H9 (cell line): ENCODE results near the gene ASTL. TPM values are rescaled to one million over a fixed set of nuclear protein-coding genes. Genes with fewer than 3 reads are reported as not detected.

Experiments
- DNase-seq: peaks from one replicate; pipeline ENCODE4 v3.0.0-alpha.2; 2017
- H2AFZ ChIP-seq: one replicate; pipeline ENCODE4 v1.6.1; 2013; ENCODE audit warnings: mild to moderate bottlenecking, low read length, control low read depth, moderate library complexity
- H2AK5ac ChIP-seq: 2 replicates; pipeline ENCODE4 v1.6.1; 2013; ENCODE audit warnings: low read length, control low read depth, mixed read lengths; ENCODE audit not compliant: insufficient read length
- H2BK120ac ChIP-seq: one replicate; pipeline ENCODE4 v1.6.1; 2013; ENCODE audit warnings: low read depth, mild to moderate bottlenecking, low read length, control low read depth, inconsistent platforms; ENCODE audit not compliant: poor library complexity, severe bottlenecking
- H2BK12ac ChIP-seq: 2 replicates; pipeline ENCODE4 v1.6.1; 2013; ENCODE audit warnings: low read length, control low read depth, mixed read lengths, low read depth; ENCODE audit not compliant: insufficient read length
- H2BK15ac ChIP-seq: 2 replicates; pipeline ENCODE4 v1.6.1; 2013; ENCODE audit warnings: low read depth, low read length, control low read depth
- H2BK20ac ChIP-seq: one replicate; pipeline ENCODE4 v1.6.1; 2013; ENCODE audit warnings: low read depth, mild to moderate bottlenecking, low read length, control low read depth, inconsistent platforms; ENCODE audit not compliant: poor library complexity, severe bottlenecking
- H2BK5ac ChIP-seq: 2 replicates; pipeline ENCODE4 v1.6.1; 2013; ENCODE audit warnings: low read length, control low read depth, mixed read lengths; ENCODE audit not compliant: insufficient read length
- H3K14ac ChIP-seq: 2 replicates; pipeline ENCODE4 v1.6.1; 2013; ENCODE audit warnings: low read length, control low read depth; ENCODE audit not compliant: insufficient read depth
- H3K18ac ChIP-seq: 2 replicates; pipeline ENCODE4 v1.6.1; 2013; ENCODE audit warnings: low read depth, mild to moderate bottlenecking, mixed read lengths, low read length, control low read depth; ENCODE audit not compliant: insufficient read length
- H3K23ac ChIP-seq: 2 replicates; pipeline ENCODE4 v1.6.1; 2013; ENCODE audit warnings: low read length, control low read depth, mixed read lengths, low read depth; ENCODE audit not compliant: insufficient read length
- H3K23me2 ChIP-seq: 2 replicates; pipeline ENCODE4 v1.6.1; 2013; ENCODE audit warnings: low read depth, mild to moderate bottlenecking, mixed read lengths, low read length, control low read depth; ENCODE audit not compliant: insufficient read length, poor library complexity, severe bottlenecking
- H3K27ac ChIP-seq: 2 replicates; pipeline ENCODE4 v1.5.1; 2013; ENCODE audit warnings: low read length, control low read depth, mixed read lengths, low read depth; ENCODE audit not compliant: insufficient read length
- H3K27me3 ChIP-seq: 2 replicates; pipeline ENCODE4 v1.6.1; 2013; ENCODE audit warnings: low read length, control low read depth, inconsistent platforms; ENCODE audit not compliant: insufficient read depth
- H3K4ac ChIP-seq: 2 replicates; pipeline ENCODE4 v1.6.1; 2013; ENCODE audit warnings: low read depth, mild to moderate bottlenecking, control low read depth, inconsistent platforms, low read length, moderate library complexity
- H3K4me1 ChIP-seq: 2 replicates; pipeline ENCODE4 v1.6.1; 2013; ENCODE audit warnings: low read length, control low read depth, inconsistent platforms; ENCODE audit not compliant: insufficient read depth
- H3K4me2 ChIP-seq: 2 replicates; pipeline ENCODE4 v1.6.1; 2013; ENCODE audit warnings: low read length, control low read depth, mixed read lengths; ENCODE audit not compliant: insufficient read length, insufficient read depth
- H3K56ac ChIP-seq: 2 replicates; pipeline ENCODE4 v1.6.1; 2013; ENCODE audit warnings: low read depth, mild to moderate bottlenecking, mixed read lengths, low read length, control low read depth; ENCODE audit not compliant: insufficient read length
- H3K79me1 ChIP-seq: 2 replicates; pipeline ENCODE4 v1.6.1; 2013; ENCODE audit warnings: low read depth, mild to moderate bottlenecking, moderate library complexity, low read length, control low read depth, inconsistent platforms; ENCODE audit not compliant: insufficient read depth, poor library complexity, severe bottlenecking
- H3K79me2 ChIP-seq: 2 replicates; pipeline ENCODE4 v1.6.1; 2013; ENCODE audit warnings: low read length, control low read depth, inconsistent platforms; ENCODE audit not compliant: insufficient read depth
- H3K9ac ChIP-seq: 2 replicates; pipeline ENCODE4 v1.6.1; 2013; ENCODE audit warnings: low read length, control low read depth, mixed read lengths; ENCODE audit not compliant: insufficient read length; ENCODE audit errors: extremely low read depth
- H3K9me3 ChIP-seq: one replicate; pipeline ENCODE4 v1.6.1; 2013; ENCODE audit warnings: low read depth, low read length, inconsistent platforms; ENCODE audit not compliant: control insufficient read depth
- H3T11ph ChIP-seq: one replicate; pipeline ENCODE4 v1.6.1; 2013; ENCODE audit warnings: mild to moderate bottlenecking, low read length, control low read depth, inconsistent platforms
- H4K20me1 ChIP-seq: one replicate; pipeline ENCODE4 v1.6.1; 2013; ENCODE audit not compliant: control insufficient read depth, insufficient read length, insufficient read depth
- H4K5ac ChIP-seq: 2 replicates; pipeline ENCODE4 v1.6.1; 2013; ENCODE audit warnings: low read depth, mild to moderate bottlenecking, mixed read lengths, low read length, control low read depth; ENCODE audit not compliant: insufficient read length
- H4K8ac ChIP-seq: replicated peaks from 2 replicates; pipeline ENCODE4 v1.6.1; 2013; ENCODE audit warnings: low read length, control low read depth, mixed read lengths, low read depth; ENCODE audit not compliant: insufficient read length
- H4K91ac ChIP-seq: 2 replicates; pipeline ENCODE4 v1.6.1; 2013; ENCODE audit warnings: low read depth, mild to moderate bottlenecking, moderate library complexity, mixed read lengths, low read length, control low read depth; ENCODE audit not compliant: insufficient read length
- H3K27ac Mint-ChIP-seq, 3 experiments: 2 replicates in 2 of 3; 3 replicates in 1 of 3; pipeline ENCODE4 v1.8.0; 2020 to 2021; ENCODE audit warnings: mixed read lengths in 3 of 3, mild to moderate bottlenecking in 1 of 3, moderate library complexity in 1 of 3
- H3K27me3 Mint-ChIP-seq: 2 replicates; pipeline ENCODE4 v1.8.0; 2021; ENCODE audit warnings: low read depth, mild to moderate bottlenecking, moderate library complexity, mixed read lengths
- H3K36me3 Mint-ChIP-seq, 3 experiments: 2 replicates in 2 of 3; 3 replicates in 1 of 3; pipeline ENCODE4 v1.8.0; 2020 to 2021; ENCODE audit warnings: low read depth in 3 of 3, mixed read lengths in 3 of 3; ENCODE audit not compliant: insufficient read depth in 1 of 3
- H3K4me1 Mint-ChIP-seq, 2 experiments: 2 replicates each; pipeline ENCODE4 v1.8.0; 2020; ENCODE audit warnings: mixed read lengths in 2 of 2
- H3K4me3 Mint-ChIP-seq, 2 experiments: 2 replicates in 1 of 2; 3 replicates in 1 of 2; pipeline ENCODE4 v1.8.0; 2020 to 2021; ENCODE audit warnings: mild to moderate bottlenecking in 2 of 2, mixed read lengths in 2 of 2, moderate library complexity in 1 of 2
- H3K9me3 Mint-ChIP-seq, 2 experiments: 2 replicates in 1 of 2; 3 replicates in 1 of 2; pipeline ENCODE4 v1.8.0; 2020; ENCODE audit warnings: mild to moderate bottlenecking in 2 of 2, mixed read lengths in 2 of 2, moderate library complexity in 1 of 2
- CTCF ChIP-seq: fragments of 200-600 bp; sonication (generic); conservative IDR thresholded peaks from 3 replicates; pipeline ENCODE4 v1.8.0; 2021; ENCODE audit warnings: antibody characterized with exemption, mild to moderate bottlenecking
- WGBS: extraction: QIAGEN DNeasy Blood & Tissue Kit; methylation state at CpG from one replicate; pipeline ENCODE4 v1.1.7; 2013; ENCODE audit warnings: missing lambda C conversion rate, low lambda C conversion rate, mixed read lengths; ENCODE audit not compliant: insufficient read length; ENCODE audit errors: extremely low coverage; 5-methylcytosine and 5-hydroxymethylcytosine counted together
- total RNA-seq: library from RNA; stranded (reverse); gene quantifications from 2 replicates; pipeline ENCODE4 v1.2.1, GENCODE V29; 2021

ASTL gene
- total RNA-seq, 1 experiment from 2014 or later, result 0.81 TPM

- H3K9ac ChIP-seq, result no peak overlapping the region
- H3K9me3 ChIP-seq, result no peaks in the 10 kb centered on the region
- H3K79me1 ChIP-seq, result no peaks in the 10 kb centered on the region
- no peak overlapping the region for H4K5ac ChIP-seq
- WGBS, result no CpG with 5 or more reads among the region's 3 CpGs
- Mint-ChIP-seq H3K4me1 (peaks cover 20 to 41% of the 10 kb centered on the region in 2 experiments), H3K27me3 (peaks cover 40% of the 10 kb centered on the region), H3K9me3 (no peaks in the 10 kb centered on the region), H3K36me3 (peaks cover 0 to 18% (median 0%) of the 10 kb centered on the region in 3 experiments; a peak in 2 of 7 replicates), H3K27ac (no peak overlapping the region), H3K4me3 (peak overlapping the region; percentile 50 to 62; a peak in 4 of 5 replicates)
- no peak overlapping the region for H3K56ac ChIP-seq
- no peak overlapping the region for H2BK12ac ChIP-seq
- H4K20me1 ChIP-seq, result no peaks in the 10 kb centered on the region
- H3K23me2 ChIP-seq, result peaks cover 6% of the 10 kb centered on the region
- no peak overlapping the region for H3K4ac ChIP-seq
- H3K18ac ChIP-seq, result no peak overlapping the region
- no peak overlapping the region for H3K14ac ChIP-seq
- no peaks in the 10 kb centered on the region; the same call in 1 of the 2 replicates for H3K27me3 ChIP-seq
- no peak overlapping the region for H3K27ac ChIP-seq
- no peak overlapping the region for H3T11ph ChIP-seq
- TF ChIP-seq CTCF, result no peak
- H3K79me2 ChIP-seq, result no peaks in the 10 kb centered on the region
- no peak overlapping the region for H4K8ac ChIP-seq
- no peak overlapping the region for H2BK5ac ChIP-seq
- DNase-seq, result peak; percentile 20
- no peak overlapping the region for H2BK20ac ChIP-seq
- H2BK15ac ChIP-seq, result no peak overlapping the region
- no peak overlapping the region for H3K4me2 ChIP-seq
- H3K4me1 ChIP-seq, result no peaks in the 10 kb centered on the region; the same call in 1 of the 2 replicates
- H2AK5ac ChIP-seq, result no peak overlapping the region
- no peak overlapping the region for H3K23ac ChIP-seq
- H2BK120ac ChIP-seq, result no peak overlapping the region
- H4K91ac ChIP-seq, result no peak overlapping the region
- H2AFZ ChIP-seq, result no peak overlapping the region
Measured at GRCh38 chr2:96145848-96146152, 7.5 kb upstream of the ASTL start.
